ENCODE measurements around the gene EIF2D. TPM values are rescaled to one million over a fixed set of nuclear protein-coding genes. Genes with fewer than 3 reads are reported as not detected.
"Not testable (repeated sequence)": the region's sequence is repeated elsewhere in the genome, so short reads cannot be mapped to it uniquely, and the experiment has no call there.

Gene EIF2D
- total RNA-seq, 1 experiment from 2014 or later: 77.3 TPM

DNA sequence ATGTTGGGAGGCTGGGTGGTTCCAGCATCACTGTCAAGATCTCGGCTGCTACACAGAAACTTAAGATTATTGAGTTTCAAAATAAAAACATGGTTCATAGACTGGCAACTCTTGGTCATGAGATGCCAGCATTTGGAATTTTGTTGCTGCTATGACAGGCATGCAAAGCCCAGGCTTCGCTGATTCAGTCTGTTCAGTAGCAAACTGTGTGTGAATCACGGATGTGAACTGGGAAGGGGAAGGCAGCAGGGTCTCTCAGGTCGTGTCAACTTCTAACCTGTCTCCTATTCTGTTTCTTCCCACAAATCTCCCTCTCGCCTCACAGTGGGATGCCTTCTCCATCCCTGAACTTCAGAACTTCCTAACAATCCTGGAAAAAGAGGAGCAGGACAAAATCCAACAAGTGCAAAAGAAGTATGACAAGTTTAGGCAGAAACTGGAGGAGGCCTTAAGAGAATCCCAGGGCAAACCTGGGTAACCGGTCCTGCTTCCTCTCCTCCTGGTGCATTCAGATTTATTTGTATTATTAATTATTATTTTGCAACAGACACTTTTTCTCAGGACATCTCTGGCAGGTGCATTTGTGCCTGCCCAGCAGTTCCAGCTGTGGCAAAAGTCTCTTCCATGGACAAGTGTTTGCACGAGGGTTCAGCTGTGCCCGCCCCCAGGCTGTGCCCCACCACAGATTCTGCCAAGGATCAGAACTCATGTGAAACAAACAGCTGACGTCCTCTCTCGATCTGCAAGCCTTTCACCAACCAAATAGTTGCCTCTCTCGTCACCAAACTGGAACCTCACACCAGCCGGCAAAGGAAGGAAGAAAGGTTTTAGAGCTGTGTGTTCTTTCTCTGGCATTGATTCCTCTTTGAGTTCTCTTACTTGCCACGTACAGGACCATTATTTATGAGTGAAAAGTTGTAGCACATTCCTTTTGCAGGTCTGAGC is 25.5 kb downstream of the EIF2D start:
- peaks cover 2% of the 10 kb centered on the region for H3K36me3 ChIP-seq (replicated peaks; ENCODE audit: control insufficient read depth, insufficient read depth, low read length)
- H3K4me3 ChIP-seq (ENCODE audit: insufficient read depth, low read depth, low read length): no peak overlapping the region
- no peak for DNase-seq
- H3K27me3 ChIP-seq (ENCODE audit: control insufficient read depth, insufficient read depth, low read length): no peaks in the 10 kb centered on the region; the same call in 1 of the 2 replicates

DNA sequence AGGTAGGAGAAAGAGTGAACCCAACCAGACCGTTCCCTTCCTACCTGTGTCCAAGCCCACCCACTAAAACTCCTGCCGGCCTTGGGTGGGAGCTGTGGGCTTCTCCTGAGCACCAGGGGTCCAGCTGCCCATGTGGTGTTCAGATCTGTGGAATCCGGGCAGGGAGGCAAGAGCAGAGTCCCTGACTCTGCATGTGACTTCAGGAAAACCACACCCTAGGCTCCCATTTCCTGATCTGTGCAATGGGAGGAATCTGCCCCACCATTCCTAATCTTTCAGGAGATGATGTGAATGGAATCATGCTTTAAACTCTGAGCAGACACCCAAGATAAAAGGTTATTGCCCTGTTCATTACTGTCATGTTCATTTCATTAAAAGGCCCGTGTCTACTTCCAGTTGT is 27.6 kb downstream of the EIF2D start:
- Histone ChIP-seq H3K4me3 (ENCODE audit: insufficient read depth, low read depth, low read length) (no peak overlapping the region), H3K27me3 (ENCODE audit: control insufficient read depth, insufficient read depth, low read length) (no peaks in the 10 kb centered on the region; the same call in 1 of the 2 replicates), H3K36me3 (replicated peaks; ENCODE audit: control insufficient read depth, insufficient read depth, low read length) (no peaks in the 10 kb centered on the region)
- no peak for DNase-seq

DNA sequence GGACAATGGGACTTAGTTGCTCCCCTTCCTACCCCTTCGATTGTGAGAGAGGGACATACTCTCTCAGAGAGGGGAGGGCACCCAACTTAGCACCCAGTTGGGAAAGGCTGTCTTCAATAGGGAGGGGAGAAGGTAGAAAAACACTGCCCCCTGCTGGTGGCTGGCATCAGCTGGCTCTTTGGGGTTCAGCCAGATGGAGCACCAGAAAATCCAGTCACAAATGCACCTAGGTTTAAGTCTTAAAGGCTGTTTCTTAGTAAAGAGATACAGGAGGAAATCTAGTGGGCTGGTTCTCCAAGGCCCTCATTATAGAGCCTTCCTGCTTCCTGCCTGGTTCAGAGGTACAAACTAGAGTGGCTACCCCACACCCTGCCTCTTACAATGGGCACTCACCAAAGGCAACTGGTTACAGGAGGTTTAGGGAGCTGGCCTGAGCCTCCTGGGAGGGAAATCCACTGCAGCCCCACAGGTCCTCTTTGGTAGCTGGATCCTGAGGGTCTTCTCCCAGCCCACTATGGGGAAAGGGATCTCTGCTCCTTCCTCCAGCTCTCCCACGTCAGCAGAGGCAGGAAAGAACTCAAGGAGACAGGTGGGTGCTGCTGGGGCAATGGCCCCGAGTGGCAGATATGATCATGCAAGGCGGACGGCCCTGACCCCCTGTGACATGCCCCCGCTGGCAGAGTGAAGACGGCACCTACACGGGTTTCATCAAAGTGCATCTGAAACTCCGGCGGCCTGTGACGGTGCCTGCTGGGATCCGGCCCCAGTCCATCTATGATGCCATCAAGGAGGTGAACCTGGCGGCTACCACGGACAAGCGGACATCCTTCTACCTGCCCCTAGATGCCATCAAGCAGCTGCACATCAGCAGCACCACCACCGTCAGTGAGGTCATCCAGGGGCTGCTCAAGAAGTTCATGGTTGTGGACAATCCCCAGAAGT is 28.3 kb downstream of the EIF2D start:
- DNase-seq: peak; percentile 92
- Histone ChIP-seq H3K4me3 (ENCODE audit: insufficient read depth, low read depth, low read length) (no peak overlapping the region), H3K36me3 (replicated peaks; ENCODE audit: control insufficient read depth, insufficient read depth, low read length) (no peaks in the 10 kb centered on the region), H3K27me3 (ENCODE audit: control insufficient read depth, insufficient read depth, low read length) (no peaks in the 10 kb centered on the region; the same call in 1 of the 2 replicates)

DNA sequence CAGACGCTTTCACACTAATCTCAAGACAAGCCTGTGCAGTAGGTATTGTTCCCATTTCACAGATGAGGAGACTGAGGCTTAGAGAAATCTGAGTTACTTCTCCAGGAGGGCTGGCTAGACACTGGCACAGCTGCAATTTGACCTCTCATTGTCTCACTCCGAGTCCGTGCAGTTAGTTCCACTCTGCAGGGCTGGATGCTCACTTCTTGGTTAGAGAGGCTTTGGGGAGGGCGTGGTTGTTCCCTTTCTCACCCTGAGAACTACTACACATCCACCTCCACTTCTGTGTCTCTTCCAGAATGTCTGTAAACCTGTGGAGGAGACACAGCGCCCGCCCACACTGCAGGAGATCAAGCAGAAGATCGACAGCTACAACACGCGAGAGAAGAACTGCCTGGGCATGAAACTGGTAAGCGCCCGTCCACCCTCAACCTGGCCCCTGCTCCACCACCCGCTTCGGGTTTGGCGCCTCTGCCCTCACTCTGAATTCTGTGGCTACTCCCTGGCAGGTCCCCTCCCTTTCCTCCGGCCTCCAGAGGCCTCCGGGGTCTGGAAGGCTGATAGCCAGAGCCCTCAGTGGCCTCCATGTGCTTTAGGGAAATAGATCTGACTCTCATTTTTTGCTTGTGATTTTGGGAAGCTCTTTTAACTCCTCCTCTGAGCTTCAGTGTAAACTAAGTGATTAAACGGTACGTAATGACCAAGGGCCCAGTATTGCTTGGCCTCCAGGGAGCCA is 29.1 kb downstream of the EIF2D start:
- no peaks in the 10 kb centered on the region; the same call in 1 of the 2 replicates for H3K27me3 ChIP-seq (ENCODE audit: control insufficient read depth, insufficient read depth, low read length)
- no peaks in the 10 kb centered on the region for H3K36me3 ChIP-seq (replicated peaks; ENCODE audit: control insufficient read depth, insufficient read depth, low read length)
- peak; percentile 51 for DNase-seq
- H3K4me3 ChIP-seq (ENCODE audit: insufficient read depth, low read depth, low read length): no peak overlapping the region

DNA sequence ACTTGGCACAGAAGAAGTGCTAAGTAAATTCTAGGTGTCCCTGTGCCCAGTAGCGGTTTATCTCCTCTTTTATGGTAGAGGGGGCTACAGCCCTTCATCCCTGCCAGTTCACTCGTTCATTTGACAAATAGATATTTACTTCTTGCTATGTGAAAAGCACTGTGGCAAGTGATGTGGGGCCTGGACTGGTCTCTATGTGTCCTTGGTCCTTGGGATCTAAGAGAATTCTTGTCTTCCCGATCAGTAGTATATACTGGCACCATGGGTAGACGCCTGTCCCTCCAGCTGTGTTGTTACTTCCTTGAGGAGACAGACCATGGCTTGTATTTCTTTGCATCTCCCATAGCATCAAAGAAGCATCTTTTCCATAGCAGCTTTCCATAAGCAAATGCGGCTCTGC is 29.7 kb downstream of the EIF2D start:
- no peak overlapping the region for H3K4me3 ChIP-seq (ENCODE audit: insufficient read depth, low read depth, low read length)
- no peaks in the 10 kb centered on the region for H3K36me3 ChIP-seq (replicated peaks; ENCODE audit: control insufficient read depth, insufficient read depth, low read length)
- H3K27me3 ChIP-seq (ENCODE audit: control insufficient read depth, insufficient read depth, low read length): no peaks in the 10 kb centered on the region; the same call in 1 of the 2 replicates
- DNase-seq: no peak

DNA sequence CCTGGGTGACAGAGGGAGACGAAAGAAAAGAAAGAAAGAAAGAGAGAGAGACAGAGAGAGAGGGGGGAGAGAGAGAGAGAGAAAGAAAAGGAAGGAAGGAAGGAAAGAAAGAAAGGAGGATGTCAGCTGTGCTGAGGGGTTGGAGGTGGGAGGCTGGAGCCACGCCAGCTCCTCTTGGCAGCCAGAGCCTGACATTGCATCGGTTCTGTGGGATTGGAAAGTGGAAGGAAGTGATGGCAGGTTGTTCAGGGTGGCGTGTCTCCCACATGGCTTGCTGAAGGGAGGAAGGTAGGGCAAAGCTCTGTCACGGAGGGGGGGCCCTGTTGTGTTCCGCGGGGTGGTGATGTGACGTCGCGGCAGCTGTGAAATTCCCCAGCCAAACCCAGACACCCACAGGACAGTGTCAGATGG is 30.7 kb downstream of the EIF2D start:
- Histone ChIP-seq H3K36me3 (replicated peaks; ENCODE audit: control insufficient read depth, insufficient read depth, low read length) (no peaks in the 10 kb centered on the region), H3K4me3 (ENCODE audit: insufficient read depth, low read depth, low read length) (no peak overlapping the region), H3K27me3 (ENCODE audit: control insufficient read depth, insufficient read depth, low read length) (no peaks in the 10 kb centered on the region; the same call in 1 of the 2 replicates)
- no peak for DNase-seq

DNA sequence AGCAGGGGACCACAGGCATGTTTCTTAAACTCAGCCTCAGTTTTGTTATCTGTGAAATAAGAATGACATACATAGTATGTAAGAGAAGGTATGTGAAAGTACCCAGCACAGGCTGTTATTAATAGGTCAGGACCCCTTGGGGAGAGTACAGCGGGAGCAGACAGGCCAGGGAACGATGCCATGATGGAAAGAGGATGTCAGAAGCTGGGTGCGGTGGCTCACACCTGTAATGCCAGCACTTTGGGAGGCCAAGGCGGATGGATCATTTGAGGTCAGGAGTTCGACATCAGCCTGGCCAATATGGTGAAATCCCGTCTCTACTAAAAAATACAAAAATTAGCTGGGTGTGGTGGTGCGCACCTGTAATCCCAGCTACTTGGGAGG is 31.2 kb downstream of the EIF2D start:
- DNase-seq; H3K36me3 ChIP-seq (replicated peaks; ENCODE audit: control insufficient read depth, insufficient read depth, low read length): not testable (repeated sequence)

DNA sequence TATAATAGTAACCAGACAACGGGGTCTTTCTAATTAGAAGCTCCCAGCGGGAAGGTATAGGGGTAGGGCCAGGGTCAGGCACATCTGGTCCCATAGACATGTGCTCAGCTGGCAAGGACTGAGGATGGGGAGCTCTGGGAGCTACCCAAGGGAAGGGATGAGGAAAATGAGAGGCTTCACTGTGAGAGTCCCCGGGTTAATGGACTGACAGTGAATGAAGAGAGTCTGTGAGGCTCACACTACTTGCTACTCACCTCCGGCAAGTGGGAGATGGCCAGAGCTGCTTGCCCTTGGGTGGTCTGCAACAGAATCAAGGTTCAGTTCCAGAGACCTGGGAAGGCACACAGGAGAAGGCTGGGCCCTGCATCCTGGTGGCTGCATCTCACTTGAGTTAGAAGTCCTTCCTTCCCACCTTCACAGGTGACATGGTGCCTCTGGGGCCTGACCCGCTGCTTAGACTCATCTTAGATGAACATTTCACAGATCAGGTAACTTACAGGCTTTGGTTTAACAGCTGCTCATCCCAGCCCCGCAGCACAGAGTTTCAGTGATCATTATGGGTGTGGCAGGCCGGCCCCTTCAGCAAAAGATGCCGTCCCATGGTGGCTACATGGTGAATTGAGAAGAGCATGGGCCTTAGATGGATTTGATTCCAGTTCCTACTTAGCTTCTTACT is 31.7 kb downstream of the EIF2D start:
- no peaks in the 10 kb centered on the region for H3K36me3 ChIP-seq (replicated peaks; ENCODE audit: control insufficient read depth, insufficient read depth, low read length)
- no peaks in the 10 kb centered on the region; the same call in 1 of the 2 replicates for H3K27me3 ChIP-seq (ENCODE audit: control insufficient read depth, insufficient read depth, low read length)
- no peak overlapping the region for H3K4me3 ChIP-seq (ENCODE audit: insufficient read depth, low read depth, low read length)
- DNase-seq: no peak

More for the DNA sequence above, 31.2 kb downstream of the EIF2D start:
- not testable (repeated sequence) for H3K27me3 ChIP-seq (ENCODE audit: control insufficient read depth, insufficient read depth, low read length); H3K4me3 ChIP-seq (ENCODE audit: insufficient read depth, low read depth, low read length)

DNA sequence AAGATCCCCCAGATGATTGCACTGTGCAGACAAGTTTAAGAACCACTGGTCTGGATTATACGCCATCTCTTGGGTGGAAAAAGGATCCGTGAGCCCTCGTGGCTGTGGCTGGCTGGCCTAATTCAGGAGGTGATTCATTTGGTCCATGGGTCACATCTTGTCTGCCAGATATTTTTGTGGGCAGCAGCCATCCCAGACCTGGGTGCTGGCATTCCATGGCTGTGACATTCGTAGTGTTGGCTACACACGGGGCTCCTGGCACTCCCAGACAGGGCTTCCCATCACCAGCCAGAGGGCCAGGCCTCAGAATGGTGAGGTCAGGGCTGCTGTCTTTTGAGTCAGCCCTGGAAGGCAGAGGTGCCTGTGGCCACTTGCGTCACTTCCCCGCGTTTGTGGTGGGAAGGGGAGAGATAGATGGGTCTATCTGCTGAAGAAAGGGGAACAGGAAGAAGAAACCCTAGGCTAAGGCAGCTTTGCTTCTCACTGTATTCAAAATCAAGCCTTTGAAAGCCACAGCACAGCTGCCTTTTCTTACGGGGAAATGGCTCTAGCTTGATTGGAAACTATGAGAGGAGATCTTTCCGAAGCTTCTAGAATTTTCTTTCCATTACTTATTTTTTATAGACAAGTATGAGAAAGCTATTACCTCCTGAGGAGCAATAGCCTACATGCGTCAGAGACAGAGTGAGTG is 32.4 kb downstream of the EIF2D start:
- DNase-seq: no peak
- Histone ChIP-seq H3K4me3 (ENCODE audit: insufficient read depth, low read depth, low read length) (no peak overlapping the region), H3K36me3 (replicated peaks; ENCODE audit: control insufficient read depth, insufficient read depth, low read length) (no peaks in the 10 kb centered on the region), H3K27me3 (ENCODE audit: control insufficient read depth, insufficient read depth, low read length) (no peaks in the 10 kb centered on the region; the same call in 1 of the 2 replicates)

DNA sequence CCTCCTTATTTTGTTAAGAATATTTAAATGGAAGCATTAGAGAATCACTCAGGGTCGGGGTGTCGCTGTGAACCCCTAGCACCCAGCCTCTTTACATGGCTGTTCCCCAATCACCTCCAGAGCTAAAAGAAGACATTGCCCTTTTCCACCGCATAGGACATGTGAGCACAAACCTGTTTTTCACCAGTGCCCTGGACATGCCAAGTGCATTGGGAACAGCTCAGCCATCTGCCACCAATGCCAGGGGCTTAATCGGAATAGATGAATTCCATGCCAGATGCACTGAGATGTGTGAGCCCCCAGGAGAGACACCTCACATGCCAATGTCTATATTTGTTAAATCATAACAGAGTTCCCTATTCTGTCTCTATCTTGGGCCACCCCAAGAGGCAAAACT is 33.3 kb downstream of the EIF2D start:
- Histone ChIP-seq H3K27me3 (ENCODE audit: control insufficient read depth, insufficient read depth, low read length) (peaks cover 2% of the 10 kb centered on the region; the same call in 1 of the 2 replicates), H3K36me3 (replicated peaks; ENCODE audit: control insufficient read depth, insufficient read depth, low read length) (no peaks in the 10 kb centered on the region), H3K4me3 (ENCODE audit: insufficient read depth, low read depth, low read length) (no peak overlapping the region)
- DNase-seq: no peak

DNA sequence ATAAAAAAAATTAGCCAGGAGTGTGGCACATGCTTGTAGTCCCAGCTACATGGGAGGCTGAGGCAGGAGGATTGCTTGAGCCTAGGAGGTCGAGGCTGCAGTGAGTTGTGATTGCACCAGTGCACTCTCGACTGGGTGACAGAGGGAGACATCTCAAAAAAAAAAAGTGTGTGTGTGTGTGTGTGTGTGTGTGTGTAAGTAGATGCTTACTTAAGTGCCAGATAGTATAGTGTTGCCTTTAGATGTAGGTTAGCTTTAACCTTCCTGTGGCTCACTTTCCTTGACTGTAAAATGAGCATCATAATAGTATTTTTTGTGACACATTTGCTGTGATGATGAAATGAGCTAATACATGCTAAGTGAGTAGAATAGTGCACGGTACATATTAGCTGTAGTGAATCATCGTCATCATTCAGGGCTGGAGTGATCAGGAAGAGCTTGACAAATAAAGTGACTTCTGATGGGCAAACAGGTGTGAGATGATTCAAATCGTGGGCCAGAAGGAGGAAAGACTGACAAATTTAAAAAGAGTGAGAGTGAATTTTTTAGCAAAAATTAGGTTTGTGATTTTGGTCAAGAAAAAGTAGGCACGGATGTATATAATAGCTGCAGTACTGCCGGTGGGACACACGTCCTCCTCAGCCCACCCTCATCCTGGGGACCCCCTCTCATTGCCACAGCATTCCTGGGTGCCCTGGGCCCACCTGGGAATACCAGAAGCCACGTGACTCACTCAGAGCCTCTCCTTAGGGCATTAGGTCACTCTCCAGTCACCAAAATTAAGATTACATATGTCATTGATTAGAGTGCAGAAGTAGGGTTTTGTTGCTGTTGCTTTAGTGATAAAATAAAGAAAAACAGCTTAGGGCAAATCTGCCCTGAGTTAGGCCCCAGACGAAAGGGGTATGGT is 33.9 kb downstream of the EIF2D start:
- no peak for DNase-seq
- no peak overlapping the region for H3K4me3 ChIP-seq (ENCODE audit: insufficient read depth, low read depth, low read length)
- no peaks in the 10 kb centered on the region for H3K36me3 ChIP-seq (replicated peaks; ENCODE audit: control insufficient read depth, insufficient read depth, low read length)
- H3K27me3 ChIP-seq (ENCODE audit: control insufficient read depth, insufficient read depth, low read length): peaks cover 2% of the 10 kb centered on the region; the same call in 1 of the 2 replicates

DNA sequence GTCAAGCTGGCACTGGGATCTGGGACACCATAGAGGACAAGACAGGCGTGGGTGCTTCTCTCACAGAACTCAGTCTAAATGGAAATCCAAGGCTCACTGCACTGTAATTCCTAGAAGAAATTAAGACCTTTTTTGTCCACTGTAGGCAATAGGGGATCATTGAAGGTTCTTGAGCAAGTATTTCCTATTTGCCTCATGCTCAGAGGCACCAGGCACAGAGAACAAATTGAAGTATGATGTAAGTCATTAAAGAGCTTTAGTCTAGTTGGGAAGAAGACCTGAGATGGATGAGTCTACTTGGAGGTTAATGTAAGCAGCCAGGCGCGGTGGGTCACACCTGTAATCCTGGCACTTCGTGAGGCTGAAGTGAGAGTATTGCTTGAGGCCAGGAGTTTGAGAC is 34.6 kb downstream of the EIF2D start:
- DNase-seq: no peak
- Histone ChIP-seq H3K4me3 (ENCODE audit: insufficient read depth, low read depth, low read length) (no peak overlapping the region), H3K36me3 (replicated peaks; ENCODE audit: control insufficient read depth, insufficient read depth, low read length) (no peaks in the 10 kb centered on the region), H3K27me3 (ENCODE audit: control insufficient read depth, insufficient read depth, low read length) (peaks cover 2% of the 10 kb centered on the region; the same call in 1 of the 2 replicates)

Measured in H7 (cell line).